Fibroblast of the aortic adventitia (primary cell): ENCODE results near the gene ST6GALNAC4. TPM values are rescaled to one million over a fixed set of nuclear protein-coding genes. Genes with fewer than 3 reads are reported as not detected.

Source experiments
- DNase-seq: peaks from one replicate; pipeline ENCODE4 v3.0.0-alpha.2; 2010; ENCODE audit warnings: low read depth
- H3K4me3 ChIP-seq: 2 replicates; pipeline ENCODE4 v1.5.1; 2011; ENCODE audit warnings: low read depth, mild to moderate bottlenecking, control low read depth, low read length, moderate library complexity
- total RNA-seq: library from RNA; depleted of rRNA; stranded (reverse); fragments of >200 nt; gene quantifications from 2 replicates; pipeline ENCODE4 v1.2.3, GENCODE V29; 2012; ENCODE audit warnings: low replicate concordance
- TF ChIP-seq, protein P1 (sequence below): IDR thresholded peaks from 2 replicates; pipeline ENCODE4 v1.5.1; 2011; ENCODE audit warnings: mild to moderate bottlenecking, low read length, control low read depth, inconsistent platforms; ENCODE audit not compliant: insufficient read depth

ST6GALNAC4 gene
- total RNA-seq, 1 donor = 37.1 TPM

DNA sequence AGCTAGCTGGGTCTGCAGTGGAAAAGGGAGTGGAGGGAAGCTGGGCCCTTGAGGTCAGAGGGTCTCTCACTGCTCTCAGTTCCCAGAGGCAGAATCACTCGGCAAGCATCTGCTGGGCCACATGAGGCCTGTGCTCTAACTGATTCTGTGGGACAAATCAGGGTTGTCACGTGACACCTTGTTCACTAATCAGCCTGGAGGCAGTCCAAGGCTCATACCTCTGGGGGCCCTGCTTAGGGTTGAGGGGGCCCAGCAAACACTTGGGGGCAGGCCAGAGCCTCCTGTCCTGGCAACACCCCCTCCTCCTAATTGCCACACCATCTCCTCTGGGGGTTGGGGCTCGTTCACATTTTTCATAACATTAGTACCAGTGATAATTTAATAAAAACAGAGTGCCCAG, 29.9 kb upstream of the ST6GALNAC4 start:
- no peak overlapping the region for H3K4me3 ChIP-seq
- TF ChIP-seq, protein P1, sequence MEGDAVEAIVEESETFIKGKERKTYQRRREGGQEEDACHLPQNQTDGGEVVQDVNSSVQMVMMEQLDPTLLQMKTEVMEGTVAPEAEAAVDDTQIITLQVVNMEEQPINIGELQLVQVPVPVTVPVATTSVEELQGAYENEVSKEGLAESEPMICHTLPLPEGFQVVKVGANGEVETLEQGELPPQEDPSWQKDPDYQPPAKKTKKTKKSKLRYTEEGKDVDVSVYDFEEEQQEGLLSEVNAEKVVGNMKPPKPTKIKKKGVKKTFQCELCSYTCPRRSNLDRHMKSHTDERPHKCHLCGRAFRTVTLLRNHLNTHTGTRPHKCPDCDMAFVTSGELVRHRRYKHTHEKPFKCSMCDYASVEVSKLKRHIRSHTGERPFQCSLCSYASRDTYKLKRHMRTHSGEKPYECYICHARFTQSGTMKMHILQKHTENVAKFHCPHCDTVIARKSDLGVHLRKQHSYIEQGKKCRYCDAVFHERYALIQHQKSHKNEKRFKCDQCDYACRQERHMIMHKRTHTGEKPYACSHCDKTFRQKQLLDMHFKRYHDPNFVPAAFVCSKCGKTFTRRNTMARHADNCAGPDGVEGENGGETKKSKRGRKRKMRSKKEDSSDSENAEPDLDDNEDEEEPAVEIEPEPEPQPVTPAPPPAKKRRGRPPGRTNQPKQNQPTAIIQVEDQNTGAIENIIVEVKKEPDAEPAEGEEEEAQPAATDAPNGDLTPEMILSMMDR = no peak
- no peak for DNase-seq

DNA sequence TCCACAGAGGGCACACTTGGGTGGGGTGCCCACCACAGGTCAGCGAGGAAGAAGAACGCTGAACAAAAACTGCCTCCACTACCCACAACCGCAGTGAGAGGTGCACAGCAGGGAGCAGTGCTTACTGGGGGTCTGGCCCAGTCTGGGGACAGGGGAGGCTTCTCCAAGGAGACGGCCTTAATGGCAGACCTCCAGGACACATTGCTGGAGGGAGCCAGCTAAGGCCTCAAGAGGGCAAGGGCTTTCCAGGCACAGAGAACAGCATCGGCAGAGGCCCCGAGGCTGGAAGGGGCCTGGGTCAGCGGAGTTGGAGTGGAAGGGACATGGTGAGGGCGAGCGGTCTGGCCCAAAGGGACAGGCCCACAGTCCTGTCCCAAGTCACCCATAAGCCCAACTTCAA, 29.1 kb upstream of the ST6GALNAC4 start:
- no peak for DNase-seq
- H3K4me3 ChIP-seq = no peak overlapping the region
- TF ChIP-seq, protein P1 = no peak

DNA sequence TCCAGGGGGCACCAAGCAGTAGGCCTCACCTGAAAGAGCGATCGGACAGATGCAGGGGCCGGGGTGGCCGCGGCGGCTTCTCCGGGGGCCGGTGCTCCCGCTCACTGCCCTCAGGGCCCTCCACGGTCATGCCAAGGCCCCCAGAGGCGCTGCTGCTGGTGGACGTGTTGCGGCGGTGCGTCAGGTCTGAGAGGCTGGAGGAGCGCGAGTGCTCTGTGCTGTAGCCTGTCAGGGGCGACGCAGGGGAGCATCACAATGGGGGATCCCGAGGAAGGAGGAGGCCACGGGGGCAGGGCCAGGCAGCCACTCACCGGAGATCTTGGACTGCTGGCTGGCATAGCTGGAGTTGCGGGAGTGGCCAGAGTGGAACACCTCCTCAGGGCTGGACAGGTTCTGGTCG, 28.5 kb upstream of the ST6GALNAC4 start:
- TF ChIP-seq, protein P1 = no peak
- H3K4me3 ChIP-seq = no peak overlapping the region
- no peak for DNase-seq

DNA sequence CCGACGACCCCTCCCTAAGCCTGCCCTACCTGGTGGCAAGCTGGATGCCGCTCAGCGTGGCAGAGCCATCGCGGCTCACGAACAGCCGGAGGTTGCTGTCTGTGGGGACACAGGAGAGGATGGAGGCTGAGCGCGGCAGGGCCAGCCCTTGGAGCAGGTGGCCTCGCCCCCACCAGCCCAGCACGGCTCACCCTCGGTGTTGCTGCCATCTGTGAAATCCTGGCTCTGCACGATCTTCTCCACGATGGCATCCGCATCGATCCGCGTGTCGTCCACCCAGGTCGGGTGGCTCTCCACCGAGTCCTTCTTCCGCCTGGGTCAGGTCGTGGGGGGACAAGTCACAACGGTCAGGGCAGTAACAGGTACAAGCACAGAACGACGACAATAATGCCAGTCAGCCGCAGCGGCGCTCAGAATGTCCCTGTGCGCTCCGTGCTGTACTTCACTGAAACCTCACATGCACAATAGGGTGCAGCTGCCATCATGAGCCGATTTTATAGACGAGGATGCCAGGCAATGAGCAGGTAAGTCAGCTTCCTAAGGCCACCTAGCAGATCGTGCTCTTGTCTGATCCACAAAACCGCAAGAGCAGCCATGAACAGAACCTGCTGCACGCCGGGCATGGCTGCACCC, 27.9 kb upstream of the ST6GALNAC4 start:
- TF ChIP-seq, protein P1 = no peak
- no peak overlapping the region for H3K4me3 ChIP-seq
- DNase-seq = no peak

DNA sequence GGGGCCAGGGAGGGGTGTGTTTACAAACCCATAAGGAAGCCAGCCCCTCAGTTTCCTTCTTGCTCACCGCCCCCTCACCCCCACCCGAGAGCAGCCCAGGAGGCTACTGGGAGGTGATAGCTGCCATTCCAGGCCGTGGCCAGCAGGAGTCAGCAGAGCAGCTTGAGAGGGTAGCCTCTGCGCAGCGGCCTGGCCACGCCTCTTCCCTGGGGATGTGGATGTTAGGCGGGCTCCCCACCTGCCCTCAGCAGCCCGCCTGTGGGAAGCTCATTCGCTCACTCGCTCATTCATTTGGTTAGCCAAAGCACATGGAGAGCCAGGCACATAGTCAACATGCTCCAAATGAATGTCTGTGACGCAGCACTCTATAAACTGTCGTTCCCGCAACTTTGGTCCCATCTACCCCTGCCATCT, 26.9 kb upstream of the ST6GALNAC4 start:
- peak; percentile 80 for DNase-seq
- H3K4me3 ChIP-seq = no peak overlapping the region
- TF ChIP-seq, protein P1 = peak; percentile 95

DNA sequence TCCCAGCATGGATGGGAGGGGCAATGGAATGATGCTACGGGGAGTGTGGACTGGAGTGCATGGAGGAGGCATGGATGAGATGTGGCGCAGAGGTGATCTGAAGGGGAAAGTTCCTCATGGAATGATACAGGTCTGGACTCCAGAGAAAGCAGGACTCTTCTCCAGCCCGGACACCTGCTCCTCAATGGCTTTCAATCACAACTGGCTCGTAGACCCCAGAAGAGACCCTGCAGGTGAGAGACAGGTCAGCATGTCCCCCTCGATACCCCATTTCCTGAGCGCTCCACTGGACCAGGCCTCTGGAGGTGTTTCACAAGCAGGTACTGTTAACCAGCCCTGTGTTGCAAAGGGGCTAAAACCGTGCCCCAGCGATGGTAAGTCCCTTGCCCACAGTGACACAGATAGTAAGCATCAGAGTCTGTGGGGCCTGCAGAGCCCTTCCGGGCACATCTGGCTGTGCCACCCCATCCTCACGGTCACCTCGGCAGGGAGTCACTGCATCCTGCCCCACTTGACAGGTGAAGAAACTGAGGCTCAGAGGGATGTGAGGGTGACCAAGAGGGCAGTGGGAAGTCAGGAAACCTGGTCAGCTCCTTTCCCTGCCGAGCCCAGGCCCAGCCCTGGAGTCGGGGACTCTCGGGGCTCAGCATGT, 26.3 kb upstream of the ST6GALNAC4 start:
- TF ChIP-seq, protein P1 = no peak
- H3K4me3 ChIP-seq = no peak overlapping the region
- DNase-seq = no peak
